SK-N-SH (cell line): ENCODE results near the gene PCK1. TPM values are rescaled to one million over a fixed set of nuclear protein-coding genes. Genes with fewer than 3 reads are reported as not detected.

ENCODE experiments used
- CTCF ChIA-PET: fragments of 300-600, 350-600 bp; formaldehyde crosslinking; extraction: SDS; loops from one replicate; lab custom pipeline; 2021; lab: Yijun Ruan, JAX
- POLR2A ChIA-PET: fragments of 350-600 bp; sonication (Branson Sonifier 250); formaldehyde crosslinking; extraction: SDS; loops from one replicate; lab custom pipeline; 2020; ENCODE audit warnings: antibody characterized with exemption, inconsistent platforms; lab: Yijun Ruan, JAX
- DNase-seq: peaks from one replicate; pipeline ENCODE4 v3.0.0; 2012
- H2AFZ ChIP-seq: fragments of 200-600 bp; sonication (generic); 2 replicates; pipeline ENCODE4 v1.8.1; 2016; ENCODE audit warnings: antibody characterized with exemption, mild to moderate bottlenecking, low read depth
- H3F3A ChIP-seq: fragments of 200-600 bp; sonication (generic); replicated peaks from 2 replicates; pipeline ENCODE3; 2016; ENCODE audit warnings: antibody characterized with exemption, mild to moderate bottlenecking; ENCODE audit not compliant: insufficient read depth
- H3K27ac ChIP-seq, 2 experiments: fragments of 200-500 bp in 1 of 2; fragments of 200-600 bp in 1 of 2; sonication (Bioruptor generic) in 1 of 2; sonication (generic), shearing (Covaris generic) in 1 of 2; 2 replicates each; pipeline versions ENCODE4 v1.5.1 to v1.6.1; 2014 to 2016; ENCODE audit warnings: low read depth in 2 of 2, inconsistent platforms in 1 of 2, low read length in 1 of 2, mild to moderate bottlenecking in 1 of 2, mixed read lengths in 1 of 2
- H3K27me3 ChIP-seq: fragments of 200-600 bp; sonication (generic), shearing (Covaris generic); 2 replicates; pipeline ENCODE4 v1.6.1; 2016; ENCODE audit warnings: mixed run types; ENCODE audit not compliant: insufficient read depth
- H3K36me3 ChIP-seq, 2 experiments: fragments of 200-500 bp in 1 of 2; fragments of 200-600 bp in 1 of 2; sonication (Bioruptor generic) in 1 of 2; sonication (generic) in 1 of 2; replicated peaks in 1 of 2; 2 replicates each; pipeline versions ENCODE3 to v1.5.1; 2014 to 2016; ENCODE audit warnings: low read length in 1 of 2, mild to moderate bottlenecking in 1 of 2; ENCODE audit not compliant: insufficient read depth in 2 of 2, control insufficient read depth in 1 of 2
- H3K4me1 ChIP-seq, 2 experiments: fragments of 200-500 bp in 1 of 2; fragments of 200-600 bp in 1 of 2; sonication (Bioruptor generic) in 1 of 2; sonication (generic), shearing (Covaris generic) in 1 of 2; 2 replicates each; pipeline versions ENCODE4 v1.5.1 to v1.6.1; 2014 to 2016; ENCODE audit warnings: low read depth in 1 of 2, low read length in 1 of 2, mixed run types in 1 of 2; ENCODE audit not compliant: insufficient read depth in 2 of 2, control insufficient read depth in 1 of 2
- H3K4me2 ChIP-seq: fragments of 200-600 bp; sonication (generic), shearing (Covaris generic); 2 replicates; pipeline ENCODE4 v1.6.1; 2017; ENCODE audit warnings: mixed run types
- H3K4me3 ChIP-seq, 2 experiments: fragments of 200-500 bp in 1 of 2; fragments of 200-600 bp in 1 of 2; sonication (Bioruptor generic) in 1 of 2; sonication (generic), shearing (Covaris generic) in 1 of 2; 2 replicates each; pipeline versions ENCODE4 v1.5.1 to v1.8.1; 2014 to 2016; ENCODE audit warnings: low read depth in 2 of 2, inconsistent platforms in 1 of 2, low read length in 1 of 2, mild to moderate bottlenecking in 1 of 2, mixed read lengths in 1 of 2, moderate library complexity in 1 of 2
- H3K79me2 ChIP-seq: fragments of 200-600 bp; sonication (generic); 2 replicates; pipeline ENCODE4 v1.8.1; 2017; ENCODE audit warnings: mild to moderate bottlenecking; ENCODE audit not compliant: insufficient read depth
- H3K9ac ChIP-seq: fragments of 200-600 bp; sonication (generic); 2 replicates; pipeline ENCODE4 v1.6.1; 2017; ENCODE audit warnings: mixed run types
- H3K9me2 ChIP-seq: fragments of 200-600 bp; sonication (generic); 2 replicates; pipeline ENCODE4 v1.6.1; 2017; ENCODE audit warnings: mixed run types
- H3K9me3 ChIP-seq: fragments of 200-600 bp; sonication (generic); 2 replicates; pipeline ENCODE4 v1.6.1; 2017; ENCODE audit warnings: mixed run types, mild to moderate bottlenecking, moderate library complexity
- H4K20me1 ChIP-seq: fragments of 200-600 bp; sonication (generic); 2 replicates; pipeline ENCODE4 v1.6.1; 2017; ENCODE audit warnings: mild to moderate bottlenecking, mixed run types; ENCODE audit not compliant: insufficient read depth
- CTCF ChIP-seq: fragments of 200-600 bp; sonication (generic); IDR thresholded peaks from 2 replicates; pipeline ENCODE4 v1.6.1; 2017; ENCODE audit warnings: antibody characterized with exemption, mild to moderate bottlenecking, moderate library complexity
- ELF1 ChIP-seq: IDR thresholded peaks from 2 replicates; pipeline ENCODE4 v1.4.0; 2012
- EZH2phosphoT487 ChIP-seq: fragments of 200-600 bp; sonication (generic); IDR thresholded peaks from 2 replicates; pipeline ENCODE4 v1.6.1; 2017; ENCODE audit warnings: low read depth, mixed run types, mild to moderate bottlenecking, antibody characterized with exemption, moderate library complexity, borderline replicate concordance
- FOSL2 ChIP-seq: IDR thresholded peaks from 2 replicates; pipeline ENCODE4 v1.4.0; 2012; ENCODE audit warnings: low read depth, mild to moderate bottlenecking, moderate library complexity, borderline replicate concordance
- FOXM1 ChIP-seq: IDR thresholded peaks from 2 replicates; pipeline ENCODE4 v1.4.0; 2012; ENCODE audit warnings: low read depth, mild to moderate bottlenecking
- JUND ChIP-seq: IDR thresholded peaks from 2 replicates; pipeline ENCODE4 v1.4.0; 2012
- MEF2A ChIP-seq: IDR thresholded peaks from 2 replicates; pipeline ENCODE4 v1.4.0; 2012; ENCODE audit warnings: low read depth, borderline replicate concordance
- MXI1 ChIP-seq: IDR thresholded peaks from 2 replicates; pipeline ENCODE4 v1.6.1; 2012; ENCODE audit warnings: mild to moderate bottlenecking, low read depth, low read length, improper control_type of control experiment
- NFIC ChIP-seq: IDR thresholded peaks from 2 replicates; pipeline ENCODE4 v1.4.0; 2012; ENCODE audit warnings: borderline replicate concordance
- PBX3 ChIP-seq: IDR thresholded peaks from 2 replicates; pipeline ENCODE4; 2012
- RAD21 ChIP-seq: IDR thresholded peaks from 2 replicates; pipeline ENCODE4 v1.6.1; 2012; ENCODE audit warnings: mild to moderate bottlenecking, low read length
- REST ChIP-seq: IDR thresholded peaks from 2 replicates; pipeline ENCODE4 v1.6.1; 2012; ENCODE audit warnings: mild to moderate bottlenecking, low read depth, low read length, moderate library complexity
- RFX5 ChIP-seq: IDR thresholded peaks from 2 replicates; pipeline ENCODE4 v1.6.1; 2012; ENCODE audit warnings: mild to moderate bottlenecking, improper control_type of control experiment, low read length
- SIN3A ChIP-seq: IDR thresholded peaks from 2 replicates; pipeline ENCODE4 v1.6.1; 2012; ENCODE audit warnings: low read depth, mild to moderate bottlenecking, low read length, moderate library complexity, borderline replicate concordance
- TCF12 ChIP-seq: IDR thresholded peaks from 2 replicates; pipeline ENCODE4 v1.4.0; 2012
- USF1 ChIP-seq: IDR thresholded peaks from 2 replicates; pipeline ENCODE4 v1.4.0; 2012; ENCODE audit warnings: low read depth, borderline replicate concordance
- USF2 ChIP-seq: fragments of 150-350 bp; IDR thresholded peaks from 2 replicates; pipeline ENCODE4 v1.6.1; 2017; ENCODE audit warnings: antibody characterized with exemption, low read length, low read depth, borderline replicate concordance
- YY1 ChIP-seq: IDR thresholded peaks from 2 replicates; pipeline ENCODE4 v1.4.0; 2012; ENCODE audit warnings: low read depth, mild to moderate bottlenecking
- ZBTB33 ChIP-seq: IDR thresholded peaks from 2 replicates; pipeline ENCODE4 v1.4.0; 2012; ENCODE audit warnings: low read depth, borderline replicate concordance
- WGBS: methylation state at CpG from one replicate; pipeline ENCODE4 v1.1.6; 2017; ENCODE audit warnings: low lambda C conversion rate; 5-methylcytosine and 5-hydroxymethylcytosine counted together
- polyA plus RNA-seq, 3 experiments: library from polyadenylated mRNA; depleted of rRNA; stranded (reverse); fragments of >200 nt; gene quantifications; 2 replicates each; pipeline ENCODE4 v1.2.3, GENCODE V29; 2012

PCK1 gene
- polyA plus RNA-seq, 1 of the 3 experiments (the other 2 are of a cell fraction), result not detected

- POLR2A ChIA-PET, result no interaction called here
- peaks cover 9% of the 10 kb centered on the region; the same call in 1 of the 2 replicates for H3K27me3 ChIP-seq
Observed at GRCh38 chr20:57577679-57578475, 17.0 kb downstream of the PCK1 start.

More at GRCh38 chr20:57577679-57578475, 17.0 kb downstream of the PCK1 start:
- H3K36me3 ChIP-seq, result no peaks in the 10 kb centered on the region
- no peak overlapping the region for H2AFZ ChIP-seq
- H4K20me1 ChIP-seq, result no peaks in the 10 kb centered on the region
- 42% methylated on average over 7 of the region's 10 CpGs for WGBS
- no peaks in the 10 kb centered on the region for H3F3A ChIP-seq
- TF ChIP-seq JUND, result no peak
- no peak for TF ChIP-seq FOXM1
- TF ChIP-seq FOSL2, result no peak
- TF ChIP-seq TCF12, result no peak
- no peak for TF ChIP-seq MEF2A
- no peak for TF ChIP-seq NFIC
- TF ChIP-seq REST, result no peak
- TF ChIP-seq MXI1, result no peak
- TF ChIP-seq USF2, result no peak
- no peak for TF ChIP-seq ZBTB33
- no peak for TF ChIP-seq CTCF
- TF ChIP-seq EZH2phosphoT487, result no peak
- TF ChIP-seq RAD21, result no peak
- TF ChIP-seq YY1, result no peak
- TF ChIP-seq ELF1, result no peak
- TF ChIP-seq RFX5, result no peak
- no peak for TF ChIP-seq SIN3A
- TF ChIP-seq PBX3, result no peak
- TF ChIP-seq USF1, result no peak
- H3K4me3 ChIP-seq, result no peak overlapping the region
- DNase-seq, result no peak
- no peaks in the 10 kb centered on the region for H3K9me3 ChIP-seq
- H3K4me1 ChIP-seq, result no peaks in the 10 kb centered on the region; a peak in 1 of 4 replicates
- H3K9ac ChIP-seq, result no peak overlapping the region
- H3K4me2 ChIP-seq, result no peak overlapping the region
- CTCF ChIA-PET, result interaction anchor here (0.8 to 21.1 kb wide), 4 partner anchors 19 to 632 kb away, joined by 3 to 403 read pairs (median 4); no protein-coding TSS in a partner anchor
- no peaks in the 10 kb centered on the region for H3K79me2 ChIP-seq
- H3K9me2 ChIP-seq, result no peaks in the 10 kb centered on the region
- H3K27ac ChIP-seq, result no peak overlapping the region
